Measurements from ENCODE around the gene CNOT4.

The CNOT4 gene

GRCh38 chr7:135466442-135467206 is 43.3 kb downstream of the CNOT4 start:
- TF ChIP-seq CEBPB (IDR thresholded peaks at IDR 0.05) (no peak), TAF1 (IDR thresholded peaks at IDR 0.05; ENCODE audit: low read depth) (no peak), MAX (IDR thresholded peaks at IDR 0.05) (no peak), NFIC (IDR thresholded peaks at IDR 0.05) (no peak), TEAD4 (IDR thresholded peaks at IDR 0.05) (no peak), TCF12 (IDR thresholded peaks at IDR 0.05; ENCODE audit: low read depth) (no peak), CREB1 (IDR thresholded peaks at IDR 0.05; ENCODE audit: low read depth) (no peak), EP300 (IDR thresholded peaks at IDR 0.05; ENCODE audit: borderline replicate concordance) (no peak), REST (IDR thresholded peaks at IDR 0.05; ENCODE audit: low read depth) (no peak), ZBTB7A (IDR thresholded peaks at IDR 0.05; ENCODE audit: low read depth) (no peak), RAD21 (IDR thresholded peaks at IDR 0.05; ENCODE audit: low read depth) (no peak), EGR1 (IDR thresholded peaks at IDR 0.05) (no peak), YY1 (IDR thresholded peaks at IDR 0.05; ENCODE audit: low read depth) (no peak), FOXM1 (IDR thresholded peaks at IDR 0.05; ENCODE audit: borderline replicate concordance, low read depth) (no peak)
- TF ChIP-seq, protein P1, sequence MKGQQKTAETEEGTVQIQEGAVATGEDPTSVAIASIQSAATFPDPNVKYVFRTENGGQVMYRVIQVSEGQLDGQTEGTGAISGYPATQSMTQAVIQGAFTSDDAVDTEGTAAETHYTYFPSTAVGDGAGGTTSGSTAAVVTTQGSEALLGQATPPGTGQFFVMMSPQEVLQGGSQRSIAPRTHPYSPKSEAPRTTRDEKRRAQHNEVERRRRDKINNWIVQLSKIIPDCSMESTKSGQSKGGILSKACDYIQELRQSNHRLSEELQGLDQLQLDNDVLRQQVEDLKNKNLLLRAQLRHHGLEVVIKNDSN (IDR thresholded peaks at IDR 0.05), result no peak

DNA sequence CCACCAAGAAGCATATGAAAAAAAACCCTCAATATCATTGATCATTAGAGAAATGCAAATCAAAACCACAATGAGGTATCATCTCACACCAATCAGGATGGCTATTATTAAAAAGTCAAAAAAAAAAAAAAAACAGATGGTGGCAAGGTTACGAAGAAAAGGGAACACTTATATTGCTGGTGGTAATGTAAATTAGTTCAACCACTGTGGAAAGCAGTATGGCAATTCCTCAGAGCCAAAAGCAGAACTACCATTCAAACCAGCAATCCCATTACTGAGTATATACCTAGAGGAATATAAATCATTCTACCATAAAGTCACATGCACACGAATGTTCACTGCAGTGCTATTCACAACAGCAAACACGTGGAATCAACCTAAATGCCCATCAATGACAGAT is 46.0 kb downstream of the CNOT4 start:
- TF ChIP-seq RAD21 (IDR thresholded peaks at IDR 0.05; ENCODE audit: low read depth) (no peak), ZBTB7A (IDR thresholded peaks at IDR 0.05; ENCODE audit: low read depth) (no peak), FOXM1 (IDR thresholded peaks at IDR 0.05; ENCODE audit: borderline replicate concordance, low read depth) (no peak), CEBPB (IDR thresholded peaks at IDR 0.05) (no peak), REST (IDR thresholded peaks at IDR 0.05; ENCODE audit: low read depth) (no peak), CREB1 (IDR thresholded peaks at IDR 0.05; ENCODE audit: low read depth) (no peak), TEAD4 (IDR thresholded peaks at IDR 0.05) (no peak), NFIC (IDR thresholded peaks at IDR 0.05) (no peak), YY1 (IDR thresholded peaks at IDR 0.05; ENCODE audit: low read depth) (no peak), EP300 (IDR thresholded peaks at IDR 0.05; ENCODE audit: borderline replicate concordance) (no peak), MAX (IDR thresholded peaks at IDR 0.05) (no peak), TAF1 (IDR thresholded peaks at IDR 0.05; ENCODE audit: low read depth) (no peak), TCF12 (IDR thresholded peaks at IDR 0.05; ENCODE audit: low read depth) (no peak), EGR1 (IDR thresholded peaks at IDR 0.05) (no peak)
- TF ChIP-seq, protein P1 (IDR thresholded peaks at IDR 0.05), result no peak

DNA sequence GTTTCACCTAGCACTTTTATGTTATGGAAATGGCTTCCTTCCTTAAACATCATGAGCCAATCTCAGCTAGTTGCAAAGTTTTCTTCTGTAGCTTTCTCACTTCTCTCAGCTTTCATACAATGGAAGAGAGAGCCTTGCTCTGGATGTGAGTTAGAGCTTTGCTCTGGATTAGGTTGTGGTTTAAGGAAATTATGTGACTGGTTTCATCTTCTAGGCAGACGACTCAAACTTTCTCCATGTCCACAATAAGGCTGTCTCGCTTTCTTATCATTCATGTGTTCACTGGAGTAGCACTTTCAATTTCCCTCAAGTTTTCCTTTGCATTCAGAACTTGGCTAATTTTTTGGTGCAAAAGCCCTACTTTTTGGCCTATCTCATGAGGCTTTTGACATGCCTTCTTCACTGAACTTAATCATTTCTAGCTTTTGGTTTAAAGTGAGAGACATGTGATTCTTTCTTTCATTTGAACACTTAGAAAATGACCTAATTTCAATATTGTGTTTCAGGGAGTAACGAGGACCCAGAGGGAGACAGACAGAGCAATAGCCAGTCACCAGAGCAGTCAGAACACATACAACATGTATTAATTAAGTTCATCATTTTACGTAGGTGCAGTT is 49.8 kb downstream of the CNOT4 start:
- TF ChIP-seq RAD21 (IDR thresholded peaks at IDR 0.05; ENCODE audit: low read depth) (no peak), MAX (IDR thresholded peaks at IDR 0.05) (no peak), EP300 (IDR thresholded peaks at IDR 0.05; ENCODE audit: borderline replicate concordance) (no peak), NFIC (IDR thresholded peaks at IDR 0.05) (no peak)
- TF ChIP-seq, protein P1 (IDR thresholded peaks at IDR 0.05), result no peak

GRCh38 chr7:135459076-135459475 is 50.8 kb downstream of the CNOT4 start:
- TF ChIP-seq TAF1 (IDR thresholded peaks at IDR 0.05; ENCODE audit: low read depth), result no peak
- TF ChIP-seq YY1 (IDR thresholded peaks at IDR 0.05; ENCODE audit: low read depth), result no peak
- TF ChIP-seq, protein P1 (IDR thresholded peaks at IDR 0.05), result no peak
- no peak for TF ChIP-seq ZBTB7A (IDR thresholded peaks at IDR 0.05; ENCODE audit: low read depth)
- TF ChIP-seq REST (IDR thresholded peaks at IDR 0.05; ENCODE audit: low read depth), result no peak
- no peak for TF ChIP-seq RAD21 (IDR thresholded peaks at IDR 0.05; ENCODE audit: low read depth)
- no peak for TF ChIP-seq CREB1 (IDR thresholded peaks at IDR 0.05; ENCODE audit: low read depth)
- no peak for TF ChIP-seq NFIC (IDR thresholded peaks at IDR 0.05)
- TF ChIP-seq TCF12 (IDR thresholded peaks at IDR 0.05; ENCODE audit: low read depth), result no peak
- TF ChIP-seq EGR1 (IDR thresholded peaks at IDR 0.05), result no peak
